Measurements from ENCODE around the gene ZNF440.
"Not testable (repeated sequence)": the region's sequence is repeated elsewhere in the genome, so short reads cannot be mapped to it uniquely, and the experiment has no call there.

ZNF440 gene

DNA sequence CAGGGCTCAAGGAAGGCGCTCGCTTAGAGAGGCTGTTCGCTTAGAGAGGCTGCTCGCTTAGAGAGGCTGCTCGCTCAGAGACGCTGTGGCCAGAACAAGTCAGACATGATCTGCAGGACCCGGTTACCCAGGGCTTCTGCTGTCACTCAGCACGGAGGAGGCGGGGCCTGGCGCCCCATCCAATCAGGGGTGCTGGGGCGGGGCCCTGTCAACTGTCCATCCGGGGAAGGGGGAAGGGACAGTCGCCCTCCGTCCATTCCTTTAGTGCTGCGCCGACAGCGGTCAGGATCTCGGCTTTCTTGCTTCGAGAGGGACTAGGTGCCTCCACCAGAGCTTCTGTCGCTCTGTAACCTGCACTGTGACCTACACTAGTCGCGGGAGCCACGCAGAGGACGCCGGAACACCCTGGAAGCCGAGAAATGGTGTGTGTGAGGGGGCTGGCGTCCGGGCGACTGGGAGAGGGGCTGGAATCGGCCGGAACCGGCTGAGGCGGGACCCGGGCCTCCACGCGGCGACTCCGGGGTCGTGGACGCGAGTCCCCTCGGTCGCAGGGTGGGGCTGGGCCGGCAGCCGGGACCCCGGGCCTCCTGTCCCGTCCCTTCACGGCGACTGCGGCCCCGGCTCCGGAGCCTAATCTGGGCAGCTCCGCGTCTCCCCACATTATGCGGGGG lies at the start of gene ZNF440:
Gene ZNF440, plus strand, starts transcription at position 245 of the 671 bp plus-strand sequence. Its CDS starts 175 bp downstream, at position 420.
- FAIRE-seq = peak; percentile 46

DNA sequence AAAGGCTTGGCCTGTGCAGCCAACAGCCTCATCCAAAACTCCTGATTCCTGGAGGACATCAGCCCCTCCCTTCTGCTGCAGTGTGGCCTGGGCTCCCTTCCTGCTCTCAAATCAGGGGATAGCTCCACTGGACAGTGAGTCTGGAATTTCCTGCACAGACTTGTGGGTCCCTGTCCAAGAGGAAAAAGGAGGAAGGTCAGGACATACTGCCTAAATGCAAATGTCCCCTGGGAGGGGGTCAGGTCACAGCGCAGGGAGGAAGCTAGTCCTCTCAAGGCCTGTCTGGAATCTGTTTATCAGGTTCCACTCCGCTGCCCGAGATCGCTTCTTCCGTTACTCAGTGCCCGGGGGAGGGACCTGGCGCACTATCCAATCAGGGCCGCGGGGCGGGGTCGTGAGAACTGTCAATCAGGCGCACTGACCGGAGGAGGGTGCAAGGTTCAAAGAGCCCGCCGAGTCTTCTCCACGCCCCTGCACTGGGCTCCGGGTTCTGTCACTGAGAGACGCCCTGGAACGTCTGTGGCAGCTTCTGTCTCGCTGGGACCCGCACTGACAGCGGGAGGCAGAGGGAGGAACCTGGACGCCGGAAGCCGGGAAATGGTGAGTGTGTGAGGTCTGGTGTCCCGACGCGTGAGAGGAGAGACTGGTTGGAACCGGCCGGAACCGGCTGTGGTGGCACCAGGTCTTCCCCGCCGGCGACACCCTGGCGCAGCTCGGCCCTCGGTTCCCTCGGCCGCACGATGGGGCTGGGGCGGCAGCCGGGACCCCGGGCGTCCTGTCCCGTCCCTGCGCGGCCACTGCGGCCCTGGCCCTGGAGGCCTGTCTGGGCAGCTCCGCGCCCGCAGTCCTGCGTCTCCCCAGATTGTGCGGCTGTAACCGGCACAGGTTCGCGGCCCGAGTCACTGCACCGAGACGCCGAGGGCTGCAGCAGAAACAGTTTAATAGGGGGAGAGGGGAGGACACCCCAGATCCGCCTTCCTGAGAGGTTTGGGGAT lies 47.2 kb upstream of the ZNF440 start, which contains the start of gene ZNF441:
Gene ZNF441, plus strand, starts transcription at position 404 of the 995 bp plus-strand sequence. Its CDS starts 194 bp downstream, at position 598.
- FAIRE-seq = peak; percentile 51

DNA sequence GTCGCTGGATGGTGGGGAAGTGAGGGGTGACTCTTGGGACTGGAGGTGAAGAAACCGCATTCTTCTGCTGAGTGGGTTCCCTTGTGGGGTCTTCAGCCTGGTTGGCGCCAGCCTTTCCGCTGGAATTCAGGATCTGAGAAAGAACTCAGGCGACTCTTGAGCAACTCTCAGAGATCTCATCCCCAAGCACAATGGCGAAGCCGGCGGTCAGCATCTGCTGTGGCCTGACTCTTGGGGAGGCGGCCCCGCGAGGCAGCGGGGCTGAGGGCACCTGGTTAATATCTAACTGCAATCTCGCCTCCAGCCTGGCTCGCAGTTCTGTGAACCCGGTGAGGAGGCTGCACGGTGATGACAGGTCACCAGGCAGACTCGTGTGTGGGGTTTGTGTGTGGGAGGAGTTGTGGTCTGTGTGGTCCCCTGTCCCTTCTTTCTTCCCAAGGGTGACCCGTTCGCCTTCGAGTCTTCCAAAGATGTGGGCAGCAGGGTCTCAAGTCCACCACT lies 46.4 kb upstream of the ZNF440 start:
- no peak for FAIRE-seq

DNA sequence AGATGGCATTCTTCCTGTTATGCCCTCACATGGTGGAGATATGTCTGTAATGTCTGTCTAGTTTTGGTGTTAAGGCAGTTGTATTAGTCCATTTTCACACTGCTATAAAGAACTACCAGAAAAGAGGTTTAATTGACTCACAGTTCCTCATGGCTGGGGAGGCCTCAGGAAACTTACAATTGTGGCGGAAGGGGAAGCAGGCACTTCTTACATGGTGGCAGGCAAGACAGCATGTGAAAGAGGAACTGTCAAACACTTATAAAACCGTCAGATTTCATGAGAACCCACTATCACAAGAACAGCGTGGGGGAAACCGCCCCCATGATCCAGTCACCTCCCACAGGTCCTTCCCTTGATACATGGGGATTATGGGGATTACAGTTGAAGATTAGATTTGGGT lies 44.1 kb upstream of the ZNF440 start:
- FAIRE-seq = no peak

- not testable (repeated sequence) for FAIRE-seq
These were observed 42.6 kb upstream of the ZNF440 start for GRCh38 chr19:11771520-11771919.

- FAIRE-seq = not testable (repeated sequence)
These were observed 37.4 kb upstream of the ZNF440 start for GRCh38 chr19:11776669-11777068.

DNA sequence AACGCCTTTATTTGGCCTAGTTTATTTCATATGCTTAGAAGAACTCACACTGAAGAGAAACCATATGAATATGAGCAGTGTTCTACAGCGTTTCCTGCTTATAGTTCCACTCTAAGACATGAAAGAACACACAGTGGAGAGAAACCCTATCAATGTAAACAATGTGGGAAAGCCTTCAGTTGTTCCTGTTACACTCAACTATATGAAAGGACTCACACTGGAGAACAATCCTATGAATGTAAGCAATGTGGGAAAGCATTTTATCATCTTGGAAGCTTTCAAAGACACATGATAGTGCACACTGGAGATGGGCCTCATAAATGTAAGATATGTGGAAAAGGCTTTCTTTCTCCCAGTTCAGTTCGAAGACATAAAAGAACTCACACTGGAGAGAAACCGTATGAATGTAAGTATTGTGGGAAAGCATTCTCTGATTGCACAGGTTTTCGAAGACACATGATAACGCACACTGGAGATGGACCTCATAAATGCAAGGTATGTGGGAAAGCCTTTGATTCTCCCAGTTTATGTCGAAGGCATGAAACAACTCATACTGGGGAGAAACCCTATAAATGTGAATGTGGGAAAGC lies 33.5 kb upstream of the ZNF440 start:
- no peak for FAIRE-seq

GRCh38 chr19:11781295-11782057 lies 32.6 kb upstream of the ZNF440 start:
- no peak for FAIRE-seq

DNA sequence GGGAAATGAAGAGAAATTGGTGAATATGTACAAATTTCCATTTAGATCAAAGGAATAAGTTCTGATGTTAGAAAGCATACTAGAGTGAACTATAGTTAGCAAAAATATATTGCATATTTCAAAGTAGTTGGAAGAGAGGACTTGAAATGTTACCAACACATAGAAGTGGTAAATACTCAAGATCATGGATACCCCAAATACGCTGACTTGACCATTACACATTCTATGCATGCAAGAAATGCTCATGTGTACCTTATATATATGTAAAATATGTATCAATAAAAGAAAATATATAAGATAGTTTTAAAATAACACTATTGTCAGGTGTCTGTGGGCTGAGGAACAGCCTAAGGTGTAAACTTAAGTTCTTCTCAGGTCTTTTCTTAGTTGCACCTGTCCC lies 30.3 kb upstream of the ZNF440 start:
- no peak for FAIRE-seq

- no peak for FAIRE-seq
These were observed 29.7 kb upstream of the ZNF440 start for GRCh38 chr19:11784356-11784755.

DNA sequence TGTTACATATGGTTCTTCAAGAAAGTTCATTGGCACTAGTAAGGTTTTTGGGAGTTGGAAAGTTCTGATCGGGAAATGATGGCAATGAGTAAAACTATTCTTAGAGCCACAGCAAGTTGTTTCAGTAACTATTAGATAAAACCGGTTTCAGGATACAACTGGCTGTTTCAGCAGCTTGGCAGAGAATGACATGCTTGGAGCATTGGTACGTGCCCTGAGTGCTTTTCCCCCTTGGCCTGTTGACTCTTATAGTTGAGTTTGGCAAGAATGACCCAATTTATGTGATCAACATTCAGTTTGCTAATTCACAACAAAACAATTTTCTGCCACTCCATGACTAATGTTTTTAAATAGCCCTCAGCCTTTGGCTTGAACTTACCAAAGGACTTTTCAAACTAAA lies 26.5 kb upstream of the ZNF440 start:
- no peak for FAIRE-seq

- FAIRE-seq = no peak
These were observed 21.1 kb upstream of the ZNF440 start for GRCh38 chr19:11792942-11793341.

GRCh38 chr19:11797491-11797890 lies 16.6 kb upstream of the ZNF440 start:
- FAIRE-seq = peak; percentile 74

GRCh38 chr19:11798391-11799330 lies 15.4 kb upstream of the ZNF440 start, which contains the start of gene ZNF491:
TSS of gene ZNF491 (plus strand) at chr19:11798523. CDS start at chr19:11805954, 7,431 bp downstream.
- FAIRE-seq = peak; percentile 12

DNA sequence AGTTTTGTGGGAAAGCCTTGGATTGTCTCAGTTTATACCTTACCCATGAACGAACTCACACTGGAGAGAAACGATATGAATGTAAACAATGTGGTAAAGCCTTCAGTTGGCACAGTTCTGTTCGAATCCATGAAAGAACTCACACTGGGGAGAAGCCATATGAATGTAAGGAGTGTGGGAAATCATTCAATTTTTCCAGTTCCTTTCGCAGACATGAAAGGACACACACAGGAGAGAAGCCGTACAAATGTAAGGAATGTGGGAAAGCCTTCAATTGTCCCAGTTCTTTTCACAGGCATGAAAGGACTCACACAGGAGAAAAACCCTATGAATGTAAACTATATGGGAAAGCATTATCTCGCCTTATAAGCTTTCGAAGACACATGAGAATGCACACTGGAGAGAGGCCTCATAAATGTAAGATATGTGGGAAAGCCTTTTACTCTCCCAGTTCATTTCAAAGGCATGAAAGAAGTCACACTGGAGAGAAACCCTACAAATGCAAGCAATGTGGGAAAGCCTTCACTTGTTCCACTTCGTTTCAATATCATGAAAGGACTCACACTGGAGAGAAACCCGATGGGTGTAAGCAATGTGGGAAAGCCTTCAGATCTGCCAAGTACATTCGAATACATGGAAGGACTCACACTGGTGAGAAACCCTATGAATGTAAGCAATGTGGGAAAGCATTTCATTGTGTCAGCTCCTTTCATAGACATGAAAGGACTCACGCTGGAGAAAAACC lies 7.5 kb upstream of the ZNF440 start:
- FAIRE-seq = no peak

DNA sequence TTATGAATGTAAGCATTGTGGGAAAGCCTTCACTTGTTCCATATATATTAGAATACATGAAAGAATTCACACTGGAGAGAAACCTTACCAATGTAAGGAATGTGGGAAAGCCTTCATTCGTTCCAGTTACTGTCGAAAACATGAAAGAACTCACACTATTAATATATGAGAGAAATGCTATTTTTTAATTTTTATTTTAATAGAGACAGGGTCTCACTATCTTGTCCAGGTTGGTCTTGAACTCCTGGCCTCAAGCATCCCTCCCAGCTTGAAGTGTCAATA lies 7.0 kb upstream of the ZNF440 start:
- FAIRE-seq = no peak

- FAIRE-seq = no peak
These were observed 407 bp upstream of the ZNF440 start for GRCh38 chr19:11813703-11814028.

DNA sequence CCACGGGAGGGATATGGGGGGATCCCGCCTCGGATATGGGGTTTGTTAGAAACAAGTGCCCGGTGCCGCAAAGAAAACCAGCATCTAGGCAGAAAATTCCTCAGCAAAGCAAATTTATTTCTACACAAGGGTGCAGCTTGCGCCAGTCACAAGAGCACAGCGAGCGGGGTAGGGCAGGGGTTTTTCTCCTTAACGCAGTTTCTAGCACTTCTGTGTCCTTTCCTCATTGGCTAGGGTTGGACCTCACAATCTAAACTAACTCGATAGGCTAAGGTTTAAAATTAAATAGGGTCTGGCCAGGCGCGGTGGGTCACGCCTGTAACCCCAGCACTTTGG lies 595 bp downstream of the ZNF440 start:
- no peak for FAIRE-seq

DNA sequence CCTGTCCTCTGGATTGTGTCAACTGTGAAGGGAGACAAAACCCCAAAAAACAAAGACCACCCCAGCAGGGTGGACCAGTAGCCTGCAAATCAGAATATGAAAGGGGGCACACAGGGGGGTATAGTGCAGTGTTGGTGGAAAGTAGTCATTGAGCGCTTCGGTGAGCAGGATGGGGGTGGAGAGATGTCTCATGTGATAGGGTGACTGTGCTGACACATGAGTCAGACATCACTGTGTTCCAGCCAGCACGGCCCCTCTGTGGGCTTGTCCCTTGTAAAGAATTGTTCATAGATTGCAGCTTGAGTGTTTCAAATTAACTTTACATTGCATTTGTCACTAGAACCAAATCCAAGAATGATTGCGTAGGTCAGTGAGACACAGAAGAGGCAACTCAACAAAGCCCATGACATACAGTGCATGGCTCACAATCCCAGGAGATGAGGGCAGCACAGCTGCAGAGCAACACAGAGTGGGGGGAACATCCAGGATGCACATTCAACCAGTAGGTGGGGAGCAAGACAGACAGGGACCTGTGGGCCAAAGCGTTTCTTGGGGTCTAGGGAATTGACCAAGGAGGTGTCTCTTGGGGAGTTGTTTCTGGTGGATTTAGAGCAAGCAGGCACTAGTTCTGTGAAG lies 7.5 kb downstream of the ZNF440 start:
- FAIRE-seq = no peak
